ENCODE data around the gene KRTAP4-16.
"Not testable (repeated sequence)": the region's sequence is repeated elsewhere in the genome, so short reads cannot be mapped to it uniquely, and the experiment has no call there.

KRTAP4-16 gene

GRCh38 chr17:41098042-41098441 is 4.0 kb downstream of the KRTAP4-16 start, which contains the start of gene KRTAP4-8:
Gene KRTAP4-8, minus strand, starts transcription at chr17:41098142. Its CDS starts 58 bp downstream, at chr17:41098084.
- no peak for DNase-seq (ENCODE audit: insufficient read length, low spot score)

GRCh38 chr17:41096055-41096454 is 6.0 kb downstream of the KRTAP4-16 start:
- FAIRE-seq (no peak), DNase-seq (ENCODE audit: insufficient read length, low spot score) (no peak)
- TF ChIP-seq CTCF (IDR thresholded peaks at IDR 0.05; ENCODE audit: insufficient read depth, missing control alignments) = no peak

More at GRCh38 chr17:41098042-41098441, 4.0 kb downstream of the KRTAP4-16 start, which contains the start of gene KRTAP4-8:
- no peak for FAIRE-seq
- TF ChIP-seq CTCF (IDR thresholded peaks at IDR 0.05; ENCODE audit: insufficient read depth, missing control alignments) = no peak

GRCh38 chr17:41088760-41089352 is 13.2 kb downstream of the KRTAP4-16 start:
- not testable (repeated sequence) for DNase-seq (ENCODE audit: insufficient read length, low spot score)

GRCh38 chr17:41084100-41084856 is 17.7 kb downstream of the KRTAP4-16 start, which contains the start of gene KRTAP4-7:
Gene KRTAP4-7, plus strand, starts transcription at chr17:41084150. Its CDS starts 57 bp downstream, at chr17:41084207.
- FAIRE-seq; DNase-seq (ENCODE audit: insufficient read length, low spot score): not testable (repeated sequence)

More at GRCh38 chr17:41088760-41089352, 13.2 kb downstream of the KRTAP4-16 start:
- not testable (repeated sequence) for FAIRE-seq

- not testable (repeated sequence) for FAIRE-seq; DNase-seq (ENCODE audit: insufficient read length, low spot score)
These were observed 18.6 kb downstream of the KRTAP4-16 start for GRCh38 chr17:41083427-41083826.

GRCh38 chr17:41082626-41083025 is 19.4 kb downstream of the KRTAP4-16 start:
- no peak for FAIRE-seq
- TF ChIP-seq CTCF (IDR thresholded peaks at IDR 0.05; ENCODE audit: insufficient read depth, missing control alignments) = no peak

GRCh38 chr17:41076788-41077187 is 25.2 kb downstream of the KRTAP4-16 start:
- TF ChIP-seq CTCF (IDR thresholded peaks at IDR 0.05; ENCODE audit: insufficient read depth, missing control alignments) = no peak
- FAIRE-seq = no peak
- DNase-seq (ENCODE audit: insufficient read length, low spot score) = no peak

More at GRCh38 chr17:41082626-41083025, 19.4 kb downstream of the KRTAP4-16 start:
- DNase-seq (ENCODE audit: insufficient read length, low spot score) = no peak

- FAIRE-seq = no peak
- no peak for TF ChIP-seq CTCF (IDR thresholded peaks at IDR 0.05; ENCODE audit: insufficient read depth, missing control alignments)
- DNase-seq (ENCODE audit: insufficient read length, low spot score) = no peak
These were observed 28.3 kb downstream of the KRTAP4-16 start for GRCh38 chr17:41073676-41074075.
